AG08395 (cell line): ENCODE results near the gene SH3GLB1.

Experiments
- DNase-seq: peaks from one replicate; pipeline ENCODE4 v3.0.0; 2012; ENCODE audit warnings: mixed read lengths, low spot score

The SH3GLB1 gene

GRCh38 chr1:86774305-86775295 is 70.2 kb downstream of the SH3GLB1 start:
- peak; percentile 72 for DNase-seq

GRCh38 chr1:86775395-86775794 is 71.0 kb downstream of the SH3GLB1 start:
- no peak for DNase-seq

- no peak for DNase-seq
Observed at GRCh38 chr1:86776108-86776507, 71.7 kb downstream of the SH3GLB1 start.

DNA sequence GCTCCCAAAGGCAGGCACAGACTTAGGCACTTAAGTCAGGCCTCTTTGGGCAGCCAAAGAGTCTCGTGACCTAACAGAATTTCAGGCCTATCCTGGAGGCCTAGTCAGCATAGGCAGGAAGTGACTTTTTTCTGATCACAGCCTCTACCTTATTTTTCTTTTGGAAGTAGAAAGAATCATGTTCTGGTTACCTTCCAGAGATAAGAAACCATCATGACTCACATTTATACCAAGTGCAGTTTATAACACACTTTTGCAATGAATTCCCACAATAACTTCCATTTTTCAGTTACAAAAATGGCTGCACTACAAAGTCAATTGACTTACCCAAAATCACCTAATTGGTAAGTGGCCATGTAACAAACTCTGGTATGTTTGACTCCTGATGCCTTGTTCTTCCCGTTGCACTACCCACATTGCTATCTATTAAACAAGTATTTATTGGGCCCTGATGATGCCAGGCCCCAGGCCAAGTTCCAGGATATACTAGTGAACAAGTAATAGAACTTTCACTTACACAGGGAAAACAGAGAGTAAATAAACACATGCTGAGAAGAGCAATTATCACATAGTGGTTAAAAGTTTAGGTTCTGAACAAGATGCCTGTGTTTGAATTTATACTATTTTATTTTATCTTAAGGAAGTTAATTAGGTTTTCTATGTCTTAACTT is 74.3 kb downstream of the SH3GLB1 start:
- no peak for DNase-seq

DNA sequence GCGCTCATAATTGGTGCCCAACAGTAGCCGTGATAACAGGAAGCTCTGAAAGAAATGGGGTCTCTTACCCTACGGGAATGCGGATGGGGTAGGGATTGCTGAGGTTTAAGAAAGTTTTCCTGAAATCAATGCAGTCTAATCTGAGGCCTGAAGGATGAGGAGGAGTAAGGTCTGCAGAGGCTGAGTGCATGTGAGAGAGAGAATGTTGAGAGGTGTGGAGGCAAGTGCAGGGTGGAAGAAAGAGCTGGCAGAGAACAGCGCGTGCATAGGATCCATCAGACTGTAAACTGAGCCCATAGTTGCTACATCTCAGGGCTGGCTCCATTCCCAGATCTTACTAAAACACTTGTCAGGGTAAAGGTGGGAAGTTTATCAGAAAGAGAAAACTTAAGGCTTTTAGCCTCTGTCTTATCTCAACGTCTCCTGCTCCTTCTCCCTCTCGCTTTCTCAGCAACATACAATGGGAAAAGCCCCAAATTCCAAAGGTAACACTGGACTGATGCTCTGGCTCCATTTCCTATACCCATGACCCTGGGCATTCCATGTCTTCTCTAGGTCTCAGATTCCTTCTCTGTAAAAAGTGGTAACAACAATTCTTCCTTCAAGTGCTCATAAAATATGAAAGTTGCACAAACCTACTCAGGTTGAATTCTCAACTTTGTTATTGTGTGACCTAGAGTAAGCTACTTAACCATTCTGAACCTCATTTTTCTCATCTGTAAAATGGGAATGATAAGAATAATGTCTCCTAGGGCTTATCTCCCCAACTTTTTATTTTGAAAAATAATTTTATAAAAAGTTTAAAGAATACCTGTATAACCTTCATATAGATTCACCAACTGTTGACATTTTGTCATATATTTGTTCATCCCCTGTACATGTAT is 75.2 kb downstream of the SH3GLB1 start:
- DNase-seq = no peak

GRCh38 chr1:86782482-86782881 is 78.1 kb downstream of the SH3GLB1 start:
- DNase-seq = no peak

- DNase-seq = no peak
Observed at GRCh38 chr1:86787621-86788020, 83.2 kb downstream of the SH3GLB1 start.

DNA sequence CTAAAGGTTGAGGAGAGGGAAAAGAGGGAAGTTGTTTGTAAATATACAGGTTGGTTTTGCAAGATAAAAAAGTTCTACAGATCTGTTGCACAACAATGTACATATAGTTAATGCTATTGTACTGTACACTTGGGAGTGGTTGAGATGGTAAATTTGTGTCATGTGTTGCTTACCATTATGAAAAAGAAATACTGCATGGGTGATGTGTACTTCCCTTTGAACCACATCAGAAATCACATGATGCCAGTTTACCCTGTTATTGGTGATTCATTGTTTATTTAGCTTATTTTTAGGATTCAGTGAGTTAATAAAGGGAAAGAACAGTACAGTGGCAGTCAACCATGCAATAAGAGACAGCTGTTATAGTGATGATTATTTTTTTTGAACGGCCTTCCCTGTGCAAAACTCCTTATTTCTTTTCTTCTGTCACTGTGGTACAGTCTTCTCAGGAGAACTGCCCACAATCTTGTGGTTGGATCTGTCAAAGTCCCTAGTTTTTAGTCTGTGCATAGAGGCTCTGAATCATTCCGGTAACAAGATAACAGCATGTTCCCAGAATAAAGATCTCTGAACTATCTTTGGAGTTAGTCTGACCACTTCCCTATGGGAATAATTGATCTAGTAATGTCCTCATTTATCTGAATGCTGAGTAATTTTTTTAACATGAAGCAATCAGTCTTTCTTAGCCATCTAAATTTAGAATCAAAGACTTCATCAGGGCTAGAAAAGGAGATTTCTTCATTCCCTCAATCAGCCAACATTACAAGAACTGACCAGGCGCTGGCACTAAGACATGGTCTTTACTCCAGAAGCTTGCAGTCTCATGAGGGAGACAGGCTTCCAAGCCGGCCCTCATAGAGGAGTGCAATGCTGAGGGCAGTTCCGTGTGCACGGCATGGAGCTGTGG is 84.2 kb downstream of the SH3GLB1 start:
- peak; percentile 43 for DNase-seq

DNA sequence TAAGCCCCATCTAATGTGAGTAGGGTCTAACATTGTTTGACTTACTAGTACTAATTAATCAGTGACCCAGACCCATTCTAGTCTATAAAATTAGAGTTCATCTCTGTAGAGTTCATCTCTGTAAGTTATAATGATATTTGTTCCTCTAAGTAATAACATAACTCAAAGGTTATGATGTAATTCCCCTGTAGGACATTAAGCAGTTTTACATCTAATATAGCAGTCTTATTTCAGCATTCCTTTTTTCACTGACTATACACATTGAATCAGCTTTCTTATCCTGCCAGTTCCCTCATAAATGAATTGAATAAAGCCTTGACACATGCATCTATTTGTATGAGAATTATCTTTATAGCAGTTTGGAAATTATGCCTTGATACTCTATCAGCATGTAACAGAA is 90.9 kb downstream of the SH3GLB1 start:
- no peak for DNase-seq
